Neutrophil (primary cell): ENCODE results near the gene NMNAT2.

ENCODE experiments used
- H3K27ac ChIP-seq: fragments of 200-600 bp; sonication (generic); 2 replicates; pipeline ENCODE4 v1.5.1; 2016; ENCODE audit warnings: mild to moderate bottlenecking, moderate library complexity
- H3K27me3 ChIP-seq: fragments of 200-600 bp; sonication (generic); 2 replicates; pipeline ENCODE4 v1.6.0; 2016; ENCODE audit warnings: mild to moderate bottlenecking
- H3K36me3 ChIP-seq: fragments of 200-600 bp; sonication (generic); 2 replicates; pipeline ENCODE4 v1.5.1; 2017
- H3K4me1 ChIP-seq, 2 experiments: fragments of 200-600 bp in 1 of 2; sonication (generic) in 1 of 2; 1 replicate in 1 of 2; 2 replicates in 1 of 2; pipeline versions ENCODE4 v1.5.1 to v1.6.1; 2013 to 2016; ENCODE audit warnings: low read depth in 1 of 2, low read length in 1 of 2, mild to moderate bottlenecking in 1 of 2, moderate library complexity in 1 of 2; ENCODE audit not compliant: control insufficient read depth in 1 of 2, insufficient read depth in 1 of 2
- H3K4me3 ChIP-seq, 2 experiments: fragments of 200-600 bp in 1 of 2; sonication (generic) in 1 of 2; 1 replicate in 1 of 2; 2 replicates in 1 of 2; pipeline ENCODE4 v1.5.1; 2013 to 2016; ENCODE audit warnings: low read depth in 1 of 2, low read length in 1 of 2, mild to moderate bottlenecking in 1 of 2, moderate library complexity in 1 of 2
- H3K9me3 ChIP-seq: fragments of 200-600 bp; sonication (generic); 2 replicates; pipeline ENCODE4 v1.5.1; 2016
- CTCF ChIP-seq: fragments of 200-600 bp; sonication (generic); IDR thresholded peaks from 2 replicates; pipeline ENCODE4 v1.5.1; 2016; ENCODE audit warnings: antibody characterized with exemption

Gene NMNAT2

GRCh38 chr1:183419399-183419798 lies 1.2 kb upstream of the NMNAT2 start:
- no peak for TF ChIP-seq CTCF
- no peak overlapping the region for H3K4me3 ChIP-seq
- no peaks in the 10 kb centered on the region for H3K9me3 ChIP-seq
- H3K27me3 ChIP-seq: peaks cover 100% of the 10 kb centered on the region
- H3K4me1 ChIP-seq: peaks cover 13 to 15% of the 10 kb centered on the region in 2 experiments
- no peak overlapping the region for H3K27ac ChIP-seq
- H3K36me3 ChIP-seq: no peaks in the 10 kb centered on the region

GRCh38 chr1:183418696-183419095 lies 516 bp upstream of the NMNAT2 start:
- H3K4me3 ChIP-seq: no peak overlapping the region
- H3K27me3 ChIP-seq: peaks cover 100% of the 10 kb centered on the region
- TF ChIP-seq CTCF: no peak
- H3K36me3 ChIP-seq: no peaks in the 10 kb centered on the region
- H3K9me3 ChIP-seq: no peaks in the 10 kb centered on the region
- H3K27ac ChIP-seq: no peak overlapping the region
- peaks cover 13 to 15% of the 10 kb centered on the region in 2 experiments for H3K4me1 ChIP-seq

- Histone ChIP-seq H3K27ac (no peak overlapping the region), H3K36me3 (no peaks in the 10 kb centered on the region), H3K9me3 (no peaks in the 10 kb centered on the region), H3K27me3 (peaks cover 96% of the 10 kb centered on the region), H3K4me3 (no peak overlapping the region), H3K4me1 (peaks cover 13 to 15% of the 10 kb centered on the region in 2 experiments)
- no peak for TF ChIP-seq CTCF
Measured at GRCh38 chr1:183416850-183417771, 1.1 kb downstream of the NMNAT2 start.

- Histone ChIP-seq H3K27ac (no peak overlapping the region), H3K27me3 (peaks cover 84% of the 10 kb centered on the region), H3K4me3 (no peak overlapping the region), H3K9me3 (no peaks in the 10 kb centered on the region), H3K36me3 (no peaks in the 10 kb centered on the region), H3K4me1 (peaks cover 13 to 15% of the 10 kb centered on the region in 2 experiments)
- no peak for TF ChIP-seq CTCF
Measured at GRCh38 chr1:183414365-183414764, 3.8 kb downstream of the NMNAT2 start.

GRCh38 chr1:183411091-183411490 lies 7.1 kb downstream of the NMNAT2 start:
- Histone ChIP-seq H3K27me3 (peaks cover 75% of the 10 kb centered on the region), H3K4me3 (no peak overlapping the region), H3K27ac (no peak overlapping the region), H3K4me1 (peaks cover 0 to under 1% of the 10 kb centered on the region in 2 experiments), H3K36me3 (no peaks in the 10 kb centered on the region), H3K9me3 (no peaks in the 10 kb centered on the region)
- no peak for TF ChIP-seq CTCF
